HCT116 (cell line): ENCODE results near the gene ACACA. TPM values are rescaled to one million over a fixed set of nuclear protein-coding genes. Genes with fewer than 3 reads are reported as not detected.

Experiments
- ATAC-seq: fragments of 200-7000 bp; cut with Tn5 transposase; 2 replicates; pipeline ENCODE4 v1.9.1; 2020; ENCODE audit warnings: mild to moderate bottlenecking, moderate library complexity
- BruUV-seq: library from RNA; stranded (reverse); fragments of 400-500 nt; replicated peaks from 2 replicates; lab custom pipeline; 2021; lab: Mats Ljungman, UMichigan
- CTCF ChIA-PET: fragments of 300-600 bp; sonication (Branson Sonifier 250); formaldehyde crosslinking; loops from one replicate; lab custom pipeline; 2021; ENCODE audit warnings: antibody characterized with exemption; lab: Charles Lee
- POLR2A ChIA-PET: fragments of 300-600, 350-600 bp; sonication (Branson Sonifier 250); formaldehyde crosslinking; loops from one replicate; lab custom pipeline; 2021; ENCODE audit warnings: antibody characterized with exemption; lab: Charles Lee
- RAD21 ChIA-PET, 2 experiments: fragments of 300-600 bp; sonication (Branson Sonifier 250); formaldehyde crosslinking; loops; one replicate each; lab custom pipeline; 2023; ENCODE audit warnings: low total read pairs in 2 of 2; ENCODE audit not compliant: uncharacterized antibody in 2 of 2, unreplicated experiment in 2 of 2, low non-redundant PET in 1 of 2; lab: Charles Lee
- DNase-seq: peaks from one replicate; pipeline ENCODE4 v3.0.0-alpha.2; 2010; ENCODE audit warnings: low read depth, low spot score
- H2AFZ ChIP-seq: fragments of 200-600 bp; shearing (Covaris generic), sonication (generic); 2 replicates; pipeline ENCODE4 v1.6.1; 2017; ENCODE audit warnings: low read depth, mixed run types, mixed read lengths, antibody characterized with exemption, low read length; ENCODE audit not compliant: poor library complexity, severe bottlenecking
- H3K27ac ChIP-seq: 2 replicates; pipeline ENCODE4 v1.5.1; 2012; ENCODE audit warnings: low read depth, low read length
- H3K27me3 ChIP-seq: fragments of 200-600 bp; sonication (generic); 2 replicates; pipeline ENCODE4 v1.6.1; 2016; ENCODE audit warnings: mixed run types, low read length, mixed read lengths; ENCODE audit not compliant: insufficient read depth
- H3K36me3 ChIP-seq, 2 experiments: fragments of 200-500 bp in 1 of 2; fragments of 200-600 bp in 1 of 2; sonication (Bioruptor generic) in 1 of 2; sonication (generic) in 1 of 2; 2 replicates each; pipeline versions ENCODE4 v1.5.1 to v1.6.1; 2014 to 2016; ENCODE audit warnings: low read length in 2 of 2, inconsistent platforms in 1 of 2, mixed read lengths in 1 of 2, mixed run types in 1 of 2; ENCODE audit not compliant: insufficient read depth in 2 of 2, control insufficient read depth in 1 of 2
- H3K4me1 ChIP-seq, 2 experiments: fragments of 200-600 bp in 1 of 2; sonication (generic) in 1 of 2; 2 replicates each; pipeline versions ENCODE4 v1.5.1 to v1.6.1; 2012 to 2017; ENCODE audit warnings: low read length in 2 of 2, inconsistent platforms in 1 of 2, mild to moderate bottlenecking in 1 of 2, mixed read lengths in 1 of 2, mixed run types in 1 of 2, moderate library complexity in 1 of 2; ENCODE audit not compliant: insufficient read depth in 2 of 2, control insufficient read depth in 1 of 2
- H3K4me2 ChIP-seq: fragments of 200-600 bp; sonication (generic); 2 replicates; pipeline ENCODE4 v1.6.1; 2017; ENCODE audit warnings: mixed run types, low read length, mixed read lengths
- H3K4me3 ChIP-seq, 2 experiments: fragments of 200-600 bp in 1 of 2; sonication (generic) in 1 of 2; replicated peaks in 1 of 2; 2 replicates each; pipeline ENCODE4 v1.5.1; 2011 to 2016; ENCODE audit warnings: low read length in 2 of 2, control low read depth in 1 of 2, low read depth in 1 of 2, mild to moderate bottlenecking in 1 of 2, mixed read lengths in 1 of 2, mixed run types in 1 of 2
- H3K79me2 ChIP-seq: fragments of 200-600 bp; sonication (generic); 2 replicates; pipeline ENCODE4 v1.6.1; 2017; ENCODE audit warnings: mild to moderate bottlenecking, mixed run types, low read length, moderate library complexity, mixed read lengths; ENCODE audit not compliant: insufficient read depth
- H3K9ac ChIP-seq: fragments of 200-600 bp; sonication (generic); 2 replicates; pipeline ENCODE4 v1.6.1; 2016; ENCODE audit warnings: low read length, mixed read lengths
- H3K9me2 ChIP-seq: fragments of 200-600 bp; sonication (generic), shearing (Covaris generic); 2 replicates; pipeline ENCODE4 v1.6.1; 2017; ENCODE audit warnings: mixed run types, mild to moderate bottlenecking, moderate library complexity; ENCODE audit not compliant: insufficient read depth
- H3K9me3 ChIP-seq, 2 experiments: fragments of 200-500 bp in 1 of 2; fragments of 200-600 bp in 1 of 2; sonication (Bioruptor generic) in 1 of 2; sonication (generic) in 1 of 2; 2 replicates each; pipeline ENCODE4 v1.6.1; 2014 to 2017; ENCODE audit warnings: low read length in 2 of 2, mixed read lengths in 2 of 2, inconsistent platforms in 1 of 2, low read depth in 1 of 2, mild to moderate bottlenecking in 1 of 2, mixed run types in 1 of 2, moderate library complexity in 1 of 2; ENCODE audit not compliant: control insufficient read depth in 1 of 2, insufficient read depth in 1 of 2
- H4K20me1 ChIP-seq: fragments of 200-600 bp; sonication (generic), shearing (Covaris generic); 2 replicates; pipeline ENCODE4 v1.6.1; 2017; ENCODE audit warnings: mixed run types, mild to moderate bottlenecking, moderate library complexity; ENCODE audit not compliant: insufficient read depth
- ATF3 ChIP-seq: IDR thresholded peaks from 2 replicates; pipeline ENCODE4 v1.6.1; 2012
- CEBPB ChIP-seq: IDR thresholded peaks from 2 replicates; pipeline ENCODE4 v1.6.1; 2012; ENCODE audit warnings: low read depth
- CTCF ChIP-seq, 3 experiments: fragments of 200-600 bp in 1 of 3; sonication (generic) in 1 of 3; IDR thresholded peaks in 2 of 3; conservative IDR thresholded peaks in 1 of 3; 2 replicates each; pipeline ENCODE4 v1.5.1; 2012 to 2017; ENCODE audit warnings: low read depth in 2 of 3, low read length in 2 of 3, antibody characterized with exemption in 1 of 3, borderline replicate concordance in 1 of 3, control low read depth in 1 of 3, mild to moderate bottlenecking in 1 of 3, mixed read lengths in 1 of 3, mixed run types in 1 of 3, moderate library complexity in 1 of 3; ENCODE audit not compliant: insufficient read depth in 1 of 3
- EGR1 ChIP-seq: IDR thresholded peaks from 2 replicates; pipeline ENCODE4 v1.6.1; 2012; ENCODE audit warnings: low read depth
- ELF1 ChIP-seq: IDR thresholded peaks from 2 replicates; pipeline ENCODE4 v1.6.1; 2012; ENCODE audit warnings: low read depth, borderline replicate concordance
- EZH2 ChIP-seq: fragments of 200-600 bp; sonication (generic); IDR thresholded peaks from 2 replicates; pipeline ENCODE4 v1.6.1; 2017; ENCODE audit warnings: antibody characterized with exemption, mixed run types
- EZH2phosphoT487 ChIP-seq: fragments of 200-600 bp; IDR thresholded peaks from 2 replicates; pipeline ENCODE4 v1.6.1; 2018; ENCODE audit warnings: antibody characterized with exemption, borderline replicate concordance
- FOSL1 ChIP-seq: IDR thresholded peaks from 2 replicates; pipeline ENCODE4 v1.6.1; 2012; ENCODE audit warnings: low read depth
- JUND ChIP-seq: IDR thresholded peaks from 2 replicates; pipeline ENCODE4 v1.6.1; 2012
- POLR2A ChIP-seq: IDR thresholded peaks from 2 replicates; pipeline ENCODE4 v1.7.0; 2011; ENCODE audit warnings: borderline replicate concordance; ENCODE audit not compliant: insufficient read depth, insufficient read length; ENCODE audit errors: extremely low read depth
- POLR2AphosphoS5 ChIP-seq: IDR thresholded peaks from 2 replicates; pipeline ENCODE4 v1.6.1; 2011; ENCODE audit warnings: mild to moderate bottlenecking, low read depth, low read length, moderate library complexity
- RAD21 ChIP-seq: IDR thresholded peaks from 2 replicates; pipeline ENCODE4 v1.6.1; 2012; ENCODE audit warnings: low read depth, mild to moderate bottlenecking
- REST ChIP-seq: IDR thresholded peaks from 2 replicates; pipeline ENCODE4 v1.6.1; 2012; ENCODE audit warnings: low read depth
- SP1 ChIP-seq: IDR thresholded peaks from 2 replicates; pipeline ENCODE4 v1.6.1; 2012; ENCODE audit warnings: low read depth
- TCF7L2 ChIP-seq: IDR thresholded peaks from 2 replicates; pipeline ENCODE4 v1.7.0; 2011; ENCODE audit warnings: borderline replicate concordance, inconsistent platforms; ENCODE audit not compliant: insufficient read depth, insufficient read length; ENCODE audit errors: extremely low read depth
- YY1 ChIP-seq: IDR thresholded peaks from 2 replicates; pipeline ENCODE4 v1.6.1; 2011; ENCODE audit warnings: low read length, low read depth, moderate library complexity, mild to moderate bottlenecking; ENCODE audit not compliant: insufficient replicate concordance; ENCODE audit errors: extremely low read depth
- intact Hi-C: fragments of 100-400 bp; cut with micrococcal nuclease; formaldehyde crosslinking; loops from 2 replicates; pipeline ENCODE4 v1.10.0; 2022
- total RNA-seq: library from RNA; stranded (reverse); gene quantifications from one replicate; pipeline ENCODE4 v1.2.1, GENCODE V29; 2021; ENCODE audit not compliant: unreplicated experiment

ACACA gene
- total RNA-seq, 1 experiment from 2014 or later, result 161 TPM

- ChIA-PET RAD21 (no interaction called here), CTCF (no interaction called here), POLR2A (no interaction called here)
- H3K9me2 ChIP-seq, result no peaks in the 10 kb centered on the region
- no peaks in the 10 kb centered on the region for H4K20me1 ChIP-seq
- H3K27ac ChIP-seq, result no peak overlapping the region
- TF ChIP-seq JUND (no peak), CEBPB (no peak), EZH2phosphoT487 (no peak), TCF7L2 (no peak), YY1 (no peak), ELF1 (no peak), RAD21 (no peak), POLR2A (no peak), EGR1 (no peak), FOSL1 (no peak), REST (no peak), CTCF (IDR thresholded peaks at IDR 0.05 in 2 of 3, conservative IDR thresholded peaks at IDR 0.05 in 1 of 3; ENCODE audit: borderline replicate concordance in 1 of 3, insufficient read depth in 1 of 3, low read depth in 2 of 3, low read length in 2 of 3) (no peak), EZH2 (no peak), ATF3 (no peak), SP1 (no peak), POLR2AphosphoS5 (no peak)
- no peaks in the 10 kb centered on the region for H3K9me3 ChIP-seq
- no peak overlapping the region for H2AFZ ChIP-seq
- H3K79me2 ChIP-seq, result no peaks in the 10 kb centered on the region
- H3K4me2 ChIP-seq, result no peak overlapping the region
- H3K4me3 ChIP-seq, result no peak overlapping the region
- intact Hi-C loops, result no loop called here
- H3K36me3 ChIP-seq, result peaks cover 24 to 26% of the 10 kb centered on the region in 2 experiments; a peak in 3 of 4 replicates
- no peaks in the 10 kb centered on the region for H3K27me3 ChIP-seq
- no peak overlapping the region for H3K9ac ChIP-seq
- H3K4me1 ChIP-seq, result no peaks in the 10 kb centered on the region
- no TSS peak for BruUV-seq
- DNase-seq (no peak), ATAC-seq (no peak)
Observed at GRCh38 chr17:37098910-37099664, 307.5 kb downstream of the ACACA start.
